Measurements from ENCODE around the gene N4BP3.

- TF ChIP-seq CTCF (IDR thresholded peaks at IDR 0.05; ENCODE audit: insufficient read depth, low read length, poor library complexity, severe bottlenecking) = no peak
- TF ChIP-seq EZH2phosphoT487 (conservative IDR thresholded peaks at IDR 0.05; ENCODE audit: low read length) = no peak
These were observed 28.0 kb upstream of the N4BP3 start for GRCh38 chr5:178085316-178085715.

Data from SU-DHL-6 (cell line).